IPS-11a (cell line): Measurements from ENCODE around the gene ACVR2B.
A peak's percentile ranks its signal among the peaks of the same experiment; 100 is the strongest.
"Not testable (repeated sequence)": the region's sequence is repeated elsewhere in the genome, so short reads cannot be mapped to it uniquely, and the experiment has no call there.

Experiments used
- H3K4me3 ChIP-seq: one replicate; pipeline ENCODE4 v1.5.1; 2013; ENCODE audit warnings: low read depth, low read length, control low read depth

ACVR2B gene

GRCh38 chr3:38453075-38453912, at the start of gene ACVR2B:
Gene ACVR2B (plus strand): TSS chr3:38453890. CDS start chr3:38454323, 433 bp downstream.
- H3K4me3 ChIP-seq: peak within 1 kb of the TSS; percentile 93

- H3K4me3 ChIP-seq: no peak overlapping the region
Measured at GRCh38 chr3:38404286-38404685, 49.4 kb upstream of the ACVR2B start.

- H3K4me3 ChIP-seq: no peak overlapping the region
Measured at GRCh38 chr3:38411591-38411990, 42.1 kb upstream of the ACVR2B start.

GRCh38 chr3:38420758-38421157, 32.9 kb upstream of the ACVR2B start:
- H3K4me3 ChIP-seq: not testable (repeated sequence)

- no peak overlapping the region for H3K4me3 ChIP-seq
Measured at GRCh38 chr3:38421679-38422336, 31.9 kb upstream of the ACVR2B start.

- not testable (repeated sequence) for H3K4me3 ChIP-seq
Measured at GRCh38 chr3:38426798-38427426, 26.8 kb upstream of the ACVR2B start.

- not testable (repeated sequence) for H3K4me3 ChIP-seq
Measured at GRCh38 chr3:38432871-38433658, 20.6 kb upstream of the ACVR2B start.

- not testable (repeated sequence) for H3K4me3 ChIP-seq
Measured at GRCh38 chr3:38433661-38434060, 20.0 kb upstream of the ACVR2B start.

GRCh38 chr3:38438436-38439069, 15.1 kb upstream of the ACVR2B start:
- not testable (repeated sequence) for H3K4me3 ChIP-seq

GRCh38 chr3:38443205-38443604, 10.5 kb upstream of the ACVR2B start:
- not testable (repeated sequence) for H3K4me3 ChIP-seq

GRCh38 chr3:38446085-38446686, 7.5 kb upstream of the ACVR2B start:
- no peak overlapping the region for H3K4me3 ChIP-seq

- H3K4me3 ChIP-seq: no peak overlapping the region
Measured at GRCh38 chr3:38446812-38447211, 6.9 kb upstream of the ACVR2B start.

GRCh38 chr3:38450853-38451252, 2.8 kb upstream of the ACVR2B start:
- H3K4me3 ChIP-seq: no peak overlapping the region

- H3K4me3 ChIP-seq: peak overlapping the region; percentile 93
Measured at GRCh38 chr3:38453913-38454177, 155 bp downstream of the ACVR2B start.

- peak overlapping the region; percentile 93 for H3K4me3 ChIP-seq
Measured at GRCh38 chr3:38454178-38454883, 641 bp downstream of the ACVR2B start.

GRCh38 chr3:38454884-38455638, 1.4 kb downstream of the ACVR2B start:
- peak overlapping the region; percentile 93 for H3K4me3 ChIP-seq

GRCh38 chr3:38455639-38456430, 2.1 kb downstream of the ACVR2B start:
- H3K4me3 ChIP-seq: peak overlapping the region; percentile 45
